ENCODE measurements around the gene ATP1A2. TPM values are rescaled to one million over a fixed set of nuclear protein-coding genes. Genes with fewer than 3 reads are reported as not detected.

Gene ATP1A2
- total RNA-seq, 1 donor: 0.72 TPM

GRCh38 chr1:160134791-160135572 lies 19.4 kb downstream of the ATP1A2 start:
- H3K27ac ChIP-seq (ENCODE audit: low read depth, low read length): no peak overlapping the region
- no peaks in the 10 kb centered on the region for H4K20me1 ChIP-seq (ENCODE audit: insufficient read depth, low read length)
- TF ChIP-seq CTCF (IDR thresholded peaks at IDR 0.05; ENCODE audit: extremely low read depth, low read depth, low read length): no peak
- H3K4me2 ChIP-seq (ENCODE audit: insufficient read depth, low read length): no peak overlapping the region
- no peak overlapping the region for H3K4me3 ChIP-seq (ENCODE audit: insufficient read depth, low read length)
- H3K79me2 ChIP-seq (ENCODE audit: insufficient read depth, low read length): no peaks in the 10 kb centered on the region
- no peaks in the 10 kb centered on the region for H3K36me3 ChIP-seq (ENCODE audit: insufficient read depth, low read length)
- DNase-seq (ENCODE audit: insufficient read length, low spot score, missing footprints): no peak
- no peak overlapping the region for H2AFZ ChIP-seq (ENCODE audit: low read length)
- peaks cover 23% of the 10 kb centered on the region for H3K27me3 ChIP-seq (ENCODE audit: insufficient read depth, low read length)
- no peaks in the 10 kb centered on the region for H3K4me1 ChIP-seq (ENCODE audit: insufficient read depth, low read length)
- H3K9me3 ChIP-seq (ENCODE audit: low read depth, low read length): no peaks in the 10 kb centered on the region

- Histone ChIP-seq H4K20me1 (ENCODE audit: insufficient read depth, low read length) (no peaks in the 10 kb centered on the region), H3K9me3 (ENCODE audit: low read depth, low read length) (no peaks in the 10 kb centered on the region), H3K79me2 (ENCODE audit: insufficient read depth, low read length) (no peaks in the 10 kb centered on the region), H3K4me1 (ENCODE audit: insufficient read depth, low read length) (no peaks in the 10 kb centered on the region), H3K4me3 (ENCODE audit: insufficient read depth, low read length) (no peak overlapping the region), H2AFZ (ENCODE audit: low read length) (no peak overlapping the region), H3K4me2 (ENCODE audit: insufficient read depth, low read length) (no peak overlapping the region), H3K27me3 (ENCODE audit: insufficient read depth, low read length) (peaks cover 22% of the 10 kb centered on the region), H3K27ac (ENCODE audit: low read depth, low read length) (no peak overlapping the region), H3K36me3 (ENCODE audit: insufficient read depth, low read length) (no peaks in the 10 kb centered on the region)
- no peak for DNase-seq (ENCODE audit: insufficient read length, low spot score, missing footprints)
- no peak for TF ChIP-seq CTCF (IDR thresholded peaks at IDR 0.05; ENCODE audit: extremely low read depth, low read depth, low read length)
Measured at GRCh38 chr1:160136121-160136925, 20.8 kb downstream of the ATP1A2 start.

- H4K20me1 ChIP-seq (ENCODE audit: insufficient read depth, low read length): no peaks in the 10 kb centered on the region
- no peak overlapping the region for H3K27ac ChIP-seq (ENCODE audit: low read depth, low read length)
- no peaks in the 10 kb centered on the region for H3K4me1 ChIP-seq (ENCODE audit: insufficient read depth, low read length)
- H2AFZ ChIP-seq (ENCODE audit: low read length): no peak overlapping the region
- TF ChIP-seq CTCF (IDR thresholded peaks at IDR 0.05; ENCODE audit: extremely low read depth, low read depth, low read length): no peak
- no peak overlapping the region for H3K4me2 ChIP-seq (ENCODE audit: insufficient read depth, low read length)
- no peak overlapping the region for H3K4me3 ChIP-seq (ENCODE audit: insufficient read depth, low read length)
- DNase-seq (ENCODE audit: insufficient read length, low spot score, missing footprints): no peak
- H3K79me2 ChIP-seq (ENCODE audit: insufficient read depth, low read length): no peaks in the 10 kb centered on the region
- no peaks in the 10 kb centered on the region for H3K9me3 ChIP-seq (ENCODE audit: low read depth, low read length)
- no peaks in the 10 kb centered on the region for H3K36me3 ChIP-seq (ENCODE audit: insufficient read depth, low read length)
- peaks cover 25% of the 10 kb centered on the region for H3K27me3 ChIP-seq (ENCODE audit: insufficient read depth, low read length)
Measured at GRCh38 chr1:160136926-160137200, 21.3 kb downstream of the ATP1A2 start.

- Histone ChIP-seq H2AFZ (ENCODE audit: low read length) (no peak overlapping the region), H3K36me3 (ENCODE audit: insufficient read depth, low read length) (no peaks in the 10 kb centered on the region), H3K27me3 (ENCODE audit: insufficient read depth, low read length) (peaks cover 23% of the 10 kb centered on the region), H3K4me3 (ENCODE audit: insufficient read depth, low read length) (no peak overlapping the region), H3K9me3 (ENCODE audit: low read depth, low read length) (no peaks in the 10 kb centered on the region), H3K4me2 (ENCODE audit: insufficient read depth, low read length) (no peak overlapping the region), H3K4me1 (ENCODE audit: insufficient read depth, low read length) (no peaks in the 10 kb centered on the region), H4K20me1 (ENCODE audit: insufficient read depth, low read length) (no peaks in the 10 kb centered on the region), H3K27ac (ENCODE audit: low read depth, low read length) (no peak overlapping the region), H3K79me2 (ENCODE audit: insufficient read depth, low read length) (no peaks in the 10 kb centered on the region)
- no peak for DNase-seq (ENCODE audit: insufficient read length, low spot score, missing footprints)
- TF ChIP-seq CTCF (IDR thresholded peaks at IDR 0.05; ENCODE audit: extremely low read depth, low read depth, low read length): no peak
Measured at GRCh38 chr1:160137216-160137862, 21.8 kb downstream of the ATP1A2 start.
